Endometrial microvascular endothelial cells (primary cell): Measurements from ENCODE around the gene TTLL8. TPM values are rescaled to one million over a fixed set of nuclear protein-coding genes. Genes with fewer than 3 reads are reported as not detected.

Experiments used
- in situ Hi-C: cut with HindIII; loops from 2 replicates; pipeline ENCODE4 v1.10.0; 2017; ENCODE audit warnings: low sequenced_read_pairs, low pct_unique_long_range_greater_than_20kb; ENCODE audit errors: inconsistent ontology term
- total RNA-seq: library from RNA; depleted of rRNA; stranded (reverse); fragments of >200 nt; gene quantifications from one replicate; pipeline ENCODE4 v1.2.3, GENCODE V29; 2015; ENCODE audit errors: inconsistent ontology term

TTLL8 gene
- total RNA-seq, 1 donor from 2014 or later, result not detected

DNA sequence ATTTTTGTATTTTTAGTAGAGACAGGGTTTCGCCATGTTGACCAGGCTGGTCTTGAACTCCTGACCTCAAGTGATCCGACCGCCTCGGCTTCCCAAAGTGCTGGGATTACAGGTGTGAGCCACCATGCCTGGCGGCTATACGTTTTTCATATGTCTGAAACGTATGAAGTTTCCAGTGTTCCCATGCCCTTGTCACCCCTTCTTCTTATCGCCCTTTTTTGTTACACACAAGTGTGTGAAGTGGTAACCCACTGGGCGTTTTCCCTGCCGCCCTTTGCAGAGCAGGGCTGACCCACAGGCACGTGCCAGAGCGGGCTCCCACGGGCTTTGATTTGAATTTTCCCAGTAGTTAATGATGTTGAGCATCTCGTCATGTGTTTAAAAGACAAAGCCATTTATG is 80.5 kb downstream of the TTLL8 start:
- in situ Hi-C loops, result no loop called here

- in situ Hi-C loops, result no loop called here
Measured at GRCh38 chr22:49976439-49977175, 81.5 kb downstream of the TTLL8 start.

DNA sequence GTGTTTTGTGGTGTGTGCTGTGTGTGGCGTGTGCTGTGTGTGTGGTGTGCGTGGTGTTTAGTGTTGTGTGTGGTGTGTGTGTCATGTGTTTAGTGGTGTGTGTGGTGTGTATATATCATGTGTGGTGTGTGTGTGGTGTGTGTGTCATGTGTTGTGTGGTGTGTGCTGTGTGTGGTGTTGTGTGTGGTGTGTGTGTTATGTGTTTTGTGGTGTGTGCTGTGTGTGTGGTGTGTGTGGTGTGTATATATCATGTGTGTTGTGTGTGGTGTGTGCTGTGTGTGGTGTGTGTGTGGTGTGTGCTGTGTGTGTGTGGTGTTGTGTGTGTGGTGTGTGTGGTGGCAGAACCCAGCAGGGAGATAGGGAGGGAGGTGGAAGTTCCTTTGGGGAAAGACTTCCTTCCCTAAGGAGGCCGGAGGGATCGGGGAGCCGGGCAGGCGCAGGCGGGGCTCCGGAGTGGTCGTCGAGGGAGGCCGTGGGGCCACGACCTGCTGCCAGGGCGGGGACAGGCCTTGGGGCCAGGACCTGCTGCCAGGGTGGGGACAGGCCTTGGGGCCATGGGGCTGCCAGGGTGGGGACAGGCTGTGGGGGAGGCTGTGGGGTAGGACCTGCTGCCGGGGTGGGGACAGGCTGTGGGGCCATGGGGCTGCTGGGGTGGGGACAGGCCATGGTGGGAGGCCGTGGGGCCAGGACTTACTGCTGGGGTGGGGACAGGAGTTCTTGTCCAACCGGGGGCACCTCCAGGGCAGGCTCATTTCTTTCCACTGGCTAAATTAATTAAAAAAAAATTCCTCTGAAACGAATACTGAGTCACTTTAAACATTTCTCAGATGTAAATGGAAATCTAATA is 82.3 kb downstream of the TTLL8 start:
- in situ Hi-C loops, result no loop called here

GRCh38 chr22:49973018-49973961 is 84.8 kb downstream of the TTLL8 start:
- in situ Hi-C loops, result no loop called here

DNA sequence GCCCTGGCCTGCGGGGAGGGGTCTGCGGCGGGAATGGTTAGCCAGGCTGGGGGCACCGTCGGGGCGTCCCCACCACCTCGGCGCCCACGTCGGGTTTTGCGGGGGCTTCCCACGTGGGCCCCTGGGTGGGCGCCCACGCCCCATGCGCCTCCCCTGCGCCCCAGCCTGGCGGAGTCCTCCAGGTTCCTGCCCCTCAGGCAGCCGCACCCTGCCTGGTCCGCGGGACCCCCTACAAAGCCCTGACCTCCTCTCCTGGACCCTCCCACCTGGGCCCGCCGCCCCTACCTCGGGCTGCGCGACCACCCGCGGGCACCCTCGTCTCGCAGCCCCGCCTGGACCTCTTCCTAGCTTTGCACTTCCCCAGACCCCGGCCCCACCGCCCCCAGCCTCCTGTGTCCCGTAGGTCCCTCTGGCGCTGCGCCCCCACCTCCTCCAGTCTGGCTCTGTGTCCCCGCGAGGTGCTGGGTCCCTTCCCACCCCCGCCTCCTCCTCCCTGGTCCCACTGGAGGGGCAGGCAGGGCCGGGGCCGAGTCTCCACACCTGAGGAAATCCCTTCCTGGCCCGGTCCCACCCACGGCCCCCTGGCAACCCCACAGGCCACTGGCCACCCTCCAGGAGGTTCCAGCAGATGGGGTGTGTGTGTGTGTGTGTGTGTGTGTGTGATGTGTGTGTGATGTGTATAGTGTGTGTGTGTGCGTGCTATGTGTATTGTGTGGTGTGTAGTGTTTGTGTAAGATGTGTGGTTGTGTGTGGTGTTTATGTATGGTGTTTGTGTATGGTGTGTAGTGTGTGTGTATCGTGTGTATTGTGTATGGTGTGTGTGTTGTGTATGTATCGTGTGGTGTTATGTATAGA is 85.7 kb downstream of the TTLL8 start:
- in situ Hi-C loops, result no loop called here

DNA sequence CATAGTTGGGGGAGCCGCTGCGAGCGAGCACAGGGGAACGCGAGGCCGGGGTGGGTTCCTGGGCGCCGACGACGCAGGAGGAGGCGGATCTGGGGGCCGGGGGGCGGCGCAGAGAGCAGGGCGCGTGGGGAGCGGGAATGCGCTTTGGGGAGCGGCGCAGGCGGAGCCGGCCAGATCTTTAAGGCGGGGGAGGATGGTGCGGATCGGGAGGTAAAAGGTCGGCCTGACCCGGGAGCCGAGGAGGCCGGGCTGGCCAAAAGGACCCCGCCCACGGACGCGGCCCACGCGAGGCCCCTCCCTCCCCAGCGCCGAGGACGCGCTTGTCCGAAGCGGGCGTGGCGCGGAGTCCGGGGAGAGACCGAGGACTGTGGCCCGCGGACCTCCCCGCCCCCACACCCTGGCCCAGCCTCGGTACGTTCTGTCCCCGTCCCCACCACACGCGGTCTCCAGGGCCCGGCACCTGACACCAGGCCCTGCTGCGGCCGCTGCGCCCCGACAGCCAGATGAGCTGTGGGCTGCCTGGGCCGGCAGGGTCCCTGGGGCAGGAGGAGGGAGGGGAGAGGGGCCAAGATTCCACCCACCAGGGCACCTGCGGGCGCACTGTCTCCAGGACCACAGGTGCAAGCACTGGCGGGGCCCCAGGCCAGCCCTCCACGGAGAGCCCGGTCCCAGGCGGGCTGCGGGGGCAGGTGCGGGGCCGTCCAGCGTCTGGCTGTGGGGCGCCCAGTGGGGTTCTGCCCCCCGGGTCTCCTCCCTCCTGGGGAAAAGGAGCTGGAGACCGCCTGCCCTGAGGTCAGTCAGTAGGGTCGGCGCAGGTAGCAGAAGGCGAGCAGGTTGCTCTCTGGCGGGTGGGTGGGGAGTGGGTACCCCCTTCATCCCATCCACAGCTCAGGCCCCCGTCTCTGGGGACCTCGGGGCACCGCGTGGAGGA is 86.6 kb downstream of the TTLL8 start:
- in situ Hi-C loops, result no loop called here

DNA sequence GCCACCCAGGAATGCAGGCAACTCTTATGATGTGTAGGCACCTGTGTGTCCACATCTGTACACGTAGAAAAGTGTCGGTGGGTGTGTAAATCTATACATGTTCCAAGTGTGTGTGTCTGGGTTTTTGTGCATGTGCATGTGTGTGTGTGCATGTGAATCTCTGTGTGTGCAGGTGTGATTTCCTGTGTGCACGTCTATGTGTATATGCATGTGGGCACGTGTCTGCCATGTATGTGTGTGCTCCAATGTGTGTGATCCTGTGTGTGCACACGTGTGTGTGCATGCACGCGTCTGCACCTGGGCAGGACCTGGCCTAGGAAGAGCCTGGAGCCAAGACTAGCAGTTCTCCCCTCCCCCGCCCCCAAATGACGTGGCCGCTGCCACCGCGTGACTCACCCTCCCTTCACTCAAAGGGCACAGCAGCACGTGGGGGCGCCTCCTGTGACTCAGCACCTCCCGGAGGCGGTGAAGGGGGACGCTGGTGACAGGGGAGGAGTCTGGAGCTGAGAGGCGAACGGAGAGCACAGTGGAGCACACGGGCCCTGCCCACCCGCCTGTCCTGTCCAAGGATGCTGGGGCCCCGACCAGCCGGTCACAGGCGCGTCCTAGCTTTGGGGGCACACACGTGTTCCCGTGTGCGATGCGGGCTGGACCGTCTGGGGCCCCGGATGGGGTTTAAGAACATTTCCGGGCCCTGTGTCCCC is 87.4 kb downstream of the TTLL8 start:
- in situ Hi-C loops, result no loop called here

GRCh38 chr22:49969751-49970527 is 88.2 kb downstream of the TTLL8 start:
- in situ Hi-C loops, result no loop called here

DNA sequence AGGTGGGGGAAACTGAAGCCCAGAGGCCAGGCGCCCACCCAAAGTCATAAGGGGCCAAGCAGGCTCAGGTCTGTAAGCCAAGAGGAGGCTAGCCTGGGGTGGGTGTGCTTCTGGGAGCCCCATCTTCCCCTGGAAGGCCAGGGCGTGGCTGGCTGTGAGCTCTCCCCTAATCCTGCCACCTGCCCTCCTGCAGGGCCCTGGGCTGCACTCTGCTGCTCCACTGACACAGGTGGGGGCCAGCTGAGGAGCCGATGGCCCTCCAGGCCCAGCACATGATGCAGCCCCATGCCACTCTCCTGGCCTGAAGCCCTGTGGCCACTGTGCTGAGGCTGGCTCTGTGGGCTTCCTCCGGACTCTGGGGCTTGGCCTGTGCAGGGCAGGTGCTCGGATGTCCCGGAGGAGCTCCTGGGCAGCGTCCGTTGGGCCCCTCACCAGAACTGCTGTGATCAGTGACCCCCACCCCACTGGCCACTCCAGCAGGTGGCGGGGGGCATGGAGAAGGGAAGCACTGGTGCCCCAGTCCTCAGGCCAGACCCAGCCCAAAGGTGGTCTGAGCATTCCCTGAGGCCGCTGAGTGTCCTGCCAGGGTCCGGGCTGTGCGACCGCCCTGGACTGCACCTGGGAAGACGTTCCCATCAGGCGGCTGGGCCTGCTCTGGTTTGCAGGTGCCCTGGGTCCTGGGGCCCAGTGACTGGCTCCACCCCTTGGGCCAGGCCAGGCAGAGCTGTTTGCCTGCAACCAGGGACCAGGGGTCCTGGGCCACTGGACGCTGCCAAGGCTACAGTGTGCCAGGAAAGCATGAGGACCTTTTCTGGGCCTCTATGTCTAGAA is 89.1 kb downstream of the TTLL8 start:
- in situ Hi-C loops, result no loop called here

Other genes starting within 250 kb of the TTLL8 start
- gene BRD1, start 230.4 kb downstream of the TTLL8 start, total RNA-seq, result 16.1 TPM
- 13.1 TPM for gene ZBED4, start 204.5 kb downstream of the TTLL8 start, total RNA-seq
- 20.1 TPM for gene ALG12, start 139.9 kb downstream of the TTLL8 start, total RNA-seq
- 55.8 TPM for gene CRELD2, start 139.7 kb downstream of the TTLL8 start, total RNA-seq
- gene PIM3, start 97.5 kb downstream of the TTLL8 start, total RNA-seq, result 45.4 TPM
- not detected for gene IL17REL, start 45.5 kb downstream of the TTLL8 start, total RNA-seq
- not detected for gene MLC1, start 27.1 kb upstream of the TTLL8 start, total RNA-seq
- gene MOV10L1, start 31.7 kb upstream of the TTLL8 start, total RNA-seq, result 6.1 TPM
- 2.2 TPM for gene PANX2, start 112.4 kb upstream of the TTLL8 start, total RNA-seq
- gene TRABD, start 127.6 kb upstream of the TTLL8 start, total RNA-seq, result 39.3 TPM
- 29.7 TPM for gene SELENOO, start 142.7 kb upstream of the TTLL8 start, total RNA-seq
- 33.2 TPM for gene TUBGCP6, start 186.7 kb upstream of the TTLL8 start, total RNA-seq
- gene HDAC10, start 193.0 kb upstream of the TTLL8 start, total RNA-seq, result 31.3 TPM
- gene MAPK12, start 203.4 kb upstream of the TTLL8 start, total RNA-seq, result 50.4 TPM
- 26.9 TPM for gene MAPK11, start 212.1 kb upstream of the TTLL8 start, total RNA-seq
- 37.7 TPM for gene PLXNB2, start 249.3 kb upstream of the TTLL8 start, total RNA-seq